Measurements from ENCODE around the gene SH2D4B.

Gene SH2D4B

GRCh38 chr10:80537736-80538480 is at the start of gene SH2D4B:
TSS of gene SH2D4B (plus strand) at chr10:80537902. CDS start at chr10:80538332, 430 bp downstream.
- DNase-seq: no peak

- DNase-seq: no peak
Measured at GRCh38 chr10:80488539-80489066, 49.1 kb upstream of the SH2D4B start.

GRCh38 chr10:80489371-80490112 is 48.2 kb upstream of the SH2D4B start:
- DNase-seq: no peak

GRCh38 chr10:80491251-80492102 is 46.2 kb upstream of the SH2D4B start:
- DNase-seq: no peak

- no peak for DNase-seq
Measured at GRCh38 chr10:80492848-80493521, 44.7 kb upstream of the SH2D4B start.

- DNase-seq: peak; percentile 54
Measured at GRCh38 chr10:80493522-80494051, 44.1 kb upstream of the SH2D4B start.

GRCh38 chr10:80496555-80497172 is 41.0 kb upstream of the SH2D4B start:
- DNase-seq: no peak

GRCh38 chr10:80497187-80498077 is 40.3 kb upstream of the SH2D4B start:
- DNase-seq: peak; percentile 51

GRCh38 chr10:80498078-80498832 is 39.4 kb upstream of the SH2D4B start:
- no peak for DNase-seq

GRCh38 chr10:80498833-80499741 is 38.6 kb upstream of the SH2D4B start:
- peak; percentile 86 for DNase-seq

GRCh38 chr10:80500572-80501380 is 36.9 kb upstream of the SH2D4B start:
- DNase-seq: no peak

GRCh38 chr10:80501381-80501912 is 36.3 kb upstream of the SH2D4B start:
- DNase-seq: no peak

- DNase-seq: no peak
Measured at GRCh38 chr10:80501913-80502521, 35.7 kb upstream of the SH2D4B start.

- no peak for DNase-seq
Measured at GRCh38 chr10:80502621-80503583, 34.8 kb upstream of the SH2D4B start.

- DNase-seq: no peak
Measured at GRCh38 chr10:80503584-80504157, 34.0 kb upstream of the SH2D4B start.
